Mesenchymal stem cell (in vitro differentiated cells and primary cell): ENCODE results near the gene CNIH3.

Source experiments
- DNase-seq: peaks from one replicate; pipeline ENCODE4 v3.0.0-alpha.2; 2013
- H2AFZ ChIP-seq: one replicate; pipeline ENCODE4 v1.6.1; 2013; ENCODE audit warnings: low read depth, mild to moderate bottlenecking, control low read depth, inconsistent platforms, low read length, moderate library complexity
- H2AK5ac ChIP-seq: 2 replicates; pipeline ENCODE4 v1.6.1; 2013; ENCODE audit warnings: low read length, moderate library complexity, mild to moderate bottlenecking, inconsistent platforms; ENCODE audit not compliant: severe bottlenecking
- H2BK120ac ChIP-seq: one replicate; pipeline ENCODE4 v1.6.1; 2013; ENCODE audit warnings: low read depth, mild to moderate bottlenecking, inconsistent platforms, low read length, moderate library complexity
- H2BK12ac ChIP-seq, 2 experiments: one replicate each; pipeline ENCODE4 v1.6.1; 2013; ENCODE audit warnings: inconsistent platforms in 2 of 2, low read length in 2 of 2, mild to moderate bottlenecking in 2 of 2, moderate library complexity in 2 of 2, control low read depth in 1 of 2
- H2BK15ac ChIP-seq: one replicate; pipeline ENCODE4 v1.6.1; 2013; ENCODE audit warnings: mild to moderate bottlenecking, low read depth, inconsistent platforms; ENCODE audit not compliant: poor library complexity, severe bottlenecking
- H2BK5ac ChIP-seq: 2 replicates; pipeline ENCODE4 v1.6.1; 2013; ENCODE audit warnings: low read depth, mild to moderate bottlenecking, low read length, control low read depth, inconsistent platforms; ENCODE audit not compliant: poor library complexity, severe bottlenecking
- H3K14ac ChIP-seq, 2 experiments: one replicate each; pipeline ENCODE4 v1.6.1; 2013; ENCODE audit warnings: inconsistent platforms in 2 of 2, low read length in 2 of 2, control low read depth in 1 of 2, mild to moderate bottlenecking in 1 of 2, moderate library complexity in 1 of 2
- H3K18ac ChIP-seq, 2 experiments: one replicate each; pipeline ENCODE4 v1.6.1; 2013; ENCODE audit warnings: inconsistent platforms in 2 of 2, low read length in 2 of 2, control low read depth in 1 of 2, low read depth in 1 of 2, mild to moderate bottlenecking in 1 of 2
- H3K23ac ChIP-seq, 2 experiments: one replicate each; pipeline ENCODE4 v1.6.1; 2013; ENCODE audit warnings: inconsistent platforms in 2 of 2, low read length in 2 of 2, mild to moderate bottlenecking in 2 of 2, moderate library complexity in 2 of 2, control low read depth in 1 of 2
- H3K27ac ChIP-seq: 2 replicates; pipeline ENCODE4 v1.5.1; 2013; ENCODE audit warnings: mild to moderate bottlenecking, moderate library complexity, low read length, control low read depth, inconsistent platforms; ENCODE audit not compliant: poor library complexity, severe bottlenecking
- H3K27me3 ChIP-seq, 2 experiments: 2 replicates each; pipeline versions ENCODE4 v1.6.1 to v1.7.0; 2013; ENCODE audit warnings: low read length in 2 of 2, mild to moderate bottlenecking in 2 of 2, moderate library complexity in 2 of 2, control low read depth in 1 of 2, inconsistent platforms in 1 of 2; ENCODE audit not compliant: control insufficient read depth in 1 of 2, insufficient read depth in 1 of 2
- H3K36me3 ChIP-seq, 2 experiments: 2 replicates each; pipeline versions ENCODE4 v1.6.1 to v1.7.0; 2013; ENCODE audit warnings: low read length in 2 of 2, control low read depth in 1 of 2, inconsistent platforms in 1 of 2, low read depth in 1 of 2, mild to moderate bottlenecking in 1 of 2; ENCODE audit not compliant: insufficient read depth in 2 of 2, control insufficient read depth in 1 of 2
- H3K4ac ChIP-seq, 2 experiments: one replicate each; pipeline ENCODE4 v1.6.1; 2013; ENCODE audit warnings: inconsistent platforms in 2 of 2, low read length in 2 of 2, mild to moderate bottlenecking in 2 of 2, moderate library complexity in 2 of 2, control low read depth in 1 of 2, low read depth in 1 of 2
- H3K4me1 ChIP-seq: 2 replicates; pipeline ENCODE4 v1.6.1; 2013; ENCODE audit warnings: low read depth, low read length, control low read depth; ENCODE audit not compliant: control insufficient read depth, insufficient read depth
- H3K4me2 ChIP-seq: 2 replicates; pipeline ENCODE4 v1.6.1; 2013; ENCODE audit warnings: low read length, mild to moderate bottlenecking, inconsistent platforms; ENCODE audit not compliant: poor library complexity, severe bottlenecking
- H3K4me3 ChIP-seq, 2 experiments: 2 replicates each; pipeline versions ENCODE4 v1.5.1 to v1.7.0; 2013; ENCODE audit warnings: low read length in 2 of 2, mild to moderate bottlenecking in 2 of 2, control low read depth in 1 of 2, low read depth in 1 of 2; ENCODE audit not compliant: insufficient read depth in 1 of 2
- H3K79me1 ChIP-seq: replicated peaks from 2 replicates; pipeline ENCODE4 v1.6.1; 2013; ENCODE audit warnings: mild to moderate bottlenecking, control low read depth, low read length, inconsistent platforms; ENCODE audit not compliant: poor library complexity, severe bottlenecking
- H3K9ac ChIP-seq: 2 replicates; pipeline ENCODE4 v1.7.0; 2013; ENCODE audit warnings: mild to moderate bottlenecking, low read length, moderate library complexity
- H3K9me3 ChIP-seq: 2 replicates; pipeline ENCODE4 v1.7.0; 2013; ENCODE audit warnings: mild to moderate bottlenecking, low read length; ENCODE audit not compliant: control insufficient read depth
- H4K8ac ChIP-seq: one replicate; pipeline ENCODE4 v1.6.1; 2013; ENCODE audit warnings: inconsistent platforms, mild to moderate bottlenecking, low read length, moderate library complexity
- H4K91ac ChIP-seq: one replicate; pipeline ENCODE4 v1.6.1; 2013; ENCODE audit warnings: mild to moderate bottlenecking, low read length, inconsistent platforms
- WGBS: methylation state at CpG from one replicate; pipeline ENCODE4 v1.1.7; 2013; ENCODE audit warnings: mixed read lengths; 5-methylcytosine and 5-hydroxymethylcytosine counted together

Gene CNIH3

DNA sequence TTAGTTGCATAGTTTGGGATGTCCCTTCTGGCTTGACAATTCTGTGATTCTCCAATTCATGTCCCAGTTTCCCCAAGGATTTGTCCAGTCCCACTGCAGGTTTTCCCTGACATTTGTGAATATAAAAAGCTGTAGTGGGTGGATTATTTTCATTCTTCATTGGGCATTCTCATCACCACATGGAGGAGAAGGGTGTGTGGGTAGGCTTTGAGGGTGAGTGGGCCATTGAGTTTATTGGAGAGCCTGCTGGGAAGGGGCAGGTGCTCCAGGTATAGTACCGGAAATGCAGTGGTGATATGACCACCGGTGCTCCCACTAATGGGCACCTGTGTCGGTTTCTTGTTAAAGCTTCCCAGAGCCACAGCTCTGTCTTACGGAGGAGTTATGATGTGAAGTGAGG, 74.5 kb downstream of the CNIH3 start:
- H3K9me3 ChIP-seq: no peaks in the 10 kb centered on the region
- DNase-seq: no peak
- no peak overlapping the region for H2BK5ac ChIP-seq
- no peak overlapping the region for H3K14ac ChIP-seq
- no peak overlapping the region for H2BK120ac ChIP-seq
- H3K27ac ChIP-seq: no peak overlapping the region
- H4K91ac ChIP-seq: no peak overlapping the region
- no peak overlapping the region for H3K4me2 ChIP-seq
- H3K79me1 ChIP-seq: peaks cover 18% of the 10 kb centered on the region
- no peaks in the 10 kb centered on the region for H3K4me1 ChIP-seq
- H3K36me3 ChIP-seq: peaks cover 5 to 87% of the 10 kb centered on the region in 2 experiments
- H3K23ac ChIP-seq: no peak overlapping the region
- H2BK12ac ChIP-seq: no peak overlapping the region
- H3K4me3 ChIP-seq: no peak overlapping the region
- H3K18ac ChIP-seq: no peak overlapping the region
- 90% methylated on average over 4 of the region's 4 CpGs for WGBS
- no peak overlapping the region for H2BK15ac ChIP-seq
- no peak overlapping the region for H3K9ac ChIP-seq
- no peak overlapping the region for H3K4ac ChIP-seq
- no peak overlapping the region for H2AK5ac ChIP-seq
- H2AFZ ChIP-seq: no peak overlapping the region
- no peaks in the 10 kb centered on the region for H3K27me3 ChIP-seq
- no peak overlapping the region for H4K8ac ChIP-seq

- H3K4me1 ChIP-seq: no peaks in the 10 kb centered on the region
Measured at GRCh38 chr1:224691148-224691925, 75.2 kb downstream of the CNIH3 start.

DNA sequence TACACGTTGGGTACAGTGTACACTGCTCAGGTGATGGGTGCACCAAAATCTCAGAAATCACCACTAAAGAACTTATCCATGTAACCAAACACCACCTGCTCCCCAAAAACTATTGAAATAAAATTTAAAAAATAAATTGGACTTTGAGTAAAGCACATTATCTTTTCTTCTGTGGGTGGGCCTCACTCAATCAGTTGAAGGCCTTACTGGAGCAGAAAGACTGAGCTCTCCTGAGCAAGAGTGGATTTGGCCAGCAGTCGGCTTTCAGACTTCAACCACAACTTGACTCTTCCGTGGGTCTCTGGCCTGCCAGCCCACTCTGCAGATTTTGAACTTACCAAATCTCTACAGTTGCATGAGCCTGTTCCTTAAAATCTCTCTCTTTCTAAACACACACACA, 78.9 kb downstream of the CNIH3 start:
- Histone ChIP-seq H4K91ac (no peak overlapping the region), H2BK12ac (no peak overlapping the region), H2AFZ (no peak overlapping the region), H3K4me2 (no peak overlapping the region), H3K27ac (no peak overlapping the region), H3K18ac (no peak overlapping the region), H3K14ac (no peak overlapping the region), H3K4ac (no peak overlapping the region), H3K9me3 (no peaks in the 10 kb centered on the region), H3K4me1 (peaks cover 2% of the 10 kb centered on the region), H3K23ac (no peak overlapping the region), H4K8ac (no peak overlapping the region), H3K36me3 (peaks cover 0 to 87% of the 10 kb centered on the region in 2 experiments), H2BK120ac (no peak overlapping the region), H2BK15ac (no peak overlapping the region), H2BK5ac (no peak overlapping the region), H3K27me3 (no peaks in the 10 kb centered on the region), H3K79me1 (peaks cover 19% of the 10 kb centered on the region), H3K9ac (no peak overlapping the region), H3K4me3 (no peak overlapping the region), H2AK5ac (no peak overlapping the region)
- DNase-seq: no peak
- WGBS: 99% methylated on average over 2 of the region's 3 CpGs

More at GRCh38 chr1:224691148-224691925, 75.2 kb downstream of the CNIH3 start:
- Histone ChIP-seq H3K18ac (no peak overlapping the region), H3K4me3 (no peak overlapping the region), H3K14ac (no peak overlapping the region), H3K23ac (no peak overlapping the region), H3K27ac (no peak overlapping the region), H3K4me2 (no peak overlapping the region), H3K36me3 (peaks cover 5 to 90% of the 10 kb centered on the region in 2 experiments), H2BK15ac (no peak overlapping the region), H4K91ac (no peak overlapping the region), H2BK12ac (no peak overlapping the region), H2AFZ (no peak overlapping the region), H2AK5ac (no peak overlapping the region), H3K9me3 (no peaks in the 10 kb centered on the region), H2BK5ac (no peak overlapping the region), H3K27me3 (no peaks in the 10 kb centered on the region), H2BK120ac (no peak overlapping the region), H3K79me1 (peaks cover 18% of the 10 kb centered on the region), H3K4ac (no peak overlapping the region), H4K8ac (no peak overlapping the region), H3K9ac (no peak overlapping the region)
- WGBS: 68% methylated on average over 4 of the region's 4 CpGs
- no peak for DNase-seq

DNA sequence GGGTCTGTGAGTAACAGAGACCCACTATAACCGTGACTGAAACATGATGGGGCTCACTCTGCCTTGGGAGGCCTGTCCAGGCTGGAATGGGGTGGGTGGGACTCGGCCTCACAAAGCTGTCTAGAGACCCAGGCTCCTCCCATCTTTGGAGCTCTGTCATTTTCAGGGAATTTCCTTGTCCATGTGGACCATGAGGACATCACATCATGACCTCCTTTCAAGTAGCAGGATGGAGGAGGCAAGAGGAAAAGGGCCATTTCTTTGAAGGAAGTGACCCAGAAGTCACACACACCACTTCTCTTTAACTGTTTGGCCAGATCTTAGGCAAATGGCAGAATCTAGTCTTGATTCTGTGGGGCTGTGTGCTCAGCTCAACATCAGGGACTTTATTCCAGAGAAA, 79.9 kb downstream of the CNIH3 start:
- 92% methylated on average over 2 of the region's 2 CpGs for WGBS

More for the DNA sequence above, 79.9 kb downstream of the CNIH3 start:
- no peaks in the 10 kb centered on the region for H3K27me3 ChIP-seq
- no peak overlapping the region for H2BK5ac ChIP-seq
- no peak overlapping the region for H3K4me2 ChIP-seq
- peaks cover 2% of the 10 kb centered on the region for H3K4me1 ChIP-seq
- H3K4me3 ChIP-seq: no peak overlapping the region
- H2AFZ ChIP-seq: no peak overlapping the region
- no peak overlapping the region for H3K27ac ChIP-seq
- no peak overlapping the region for H3K18ac ChIP-seq
- peaks cover 18% of the 10 kb centered on the region for H3K79me1 ChIP-seq
- no peak overlapping the region for H3K4ac ChIP-seq
- peak overlapping the region in 1 of 2 experiments; percentile 35 for H3K14ac ChIP-seq
- peaks cover 0 to 88% of the 10 kb centered on the region in 2 experiments for H3K36me3 ChIP-seq
- H4K91ac ChIP-seq: no peak overlapping the region
- H4K8ac ChIP-seq: no peak overlapping the region
- no peak overlapping the region for H2BK15ac ChIP-seq
- peak overlapping the region in 1 of 2 experiments; percentile 21 for H2BK12ac ChIP-seq
- no peak overlapping the region for H2AK5ac ChIP-seq
- no peaks in the 10 kb centered on the region for H3K9me3 ChIP-seq
- no peak overlapping the region for H3K9ac ChIP-seq
- no peak overlapping the region for H3K23ac ChIP-seq
- no peak for DNase-seq
- no peak overlapping the region for H2BK120ac ChIP-seq
